H1 (cell line): ENCODE results near the gene NFKBIE.

Source experiments
- CEBPB ChIP-seq: IDR thresholded peaks from 2 replicates; pipeline ENCODE4 v1.6.1; 2012; ENCODE audit warnings: low read depth, low read length
- EZH2 ChIP-seq: fragments of 200-600 bp; sonication (generic); IDR thresholded peaks from 2 replicates; pipeline ENCODE4 v1.7.1; 2012; ENCODE audit warnings: low read depth, mild to moderate bottlenecking, moderate library complexity, low read length, inconsistent platforms; ENCODE audit not compliant: severe bottlenecking
- POLR2A ChIP-seq, 2 experiments: IDR thresholded peaks; 1 replicate in 1 of 2; 2 replicates in 1 of 2; pipeline ENCODE4 v1.6.1; 2011; ENCODE audit warnings: low read depth in 2 of 2, low read length in 2 of 2, mild to moderate bottlenecking in 2 of 2; ENCODE audit errors: control extremely low read depth in 1 of 2
- TF ChIP-seq, protein P1 (sequence below), 3 experiments: IDR thresholded peaks; 1 replicate in 2 of 3; 2 replicates in 1 of 3; pipeline versions ENCODE4 v1.5.1 to v1.6.1; 2011; ENCODE audit warnings: low read length in 3 of 3, mild to moderate bottlenecking in 3 of 3, inconsistent platforms in 2 of 3, low read depth in 1 of 3, moderate library complexity in 1 of 3; ENCODE audit not compliant: insufficient read depth in 1 of 3; ENCODE audit errors: control extremely low read depth in 1 of 3

DNA sequence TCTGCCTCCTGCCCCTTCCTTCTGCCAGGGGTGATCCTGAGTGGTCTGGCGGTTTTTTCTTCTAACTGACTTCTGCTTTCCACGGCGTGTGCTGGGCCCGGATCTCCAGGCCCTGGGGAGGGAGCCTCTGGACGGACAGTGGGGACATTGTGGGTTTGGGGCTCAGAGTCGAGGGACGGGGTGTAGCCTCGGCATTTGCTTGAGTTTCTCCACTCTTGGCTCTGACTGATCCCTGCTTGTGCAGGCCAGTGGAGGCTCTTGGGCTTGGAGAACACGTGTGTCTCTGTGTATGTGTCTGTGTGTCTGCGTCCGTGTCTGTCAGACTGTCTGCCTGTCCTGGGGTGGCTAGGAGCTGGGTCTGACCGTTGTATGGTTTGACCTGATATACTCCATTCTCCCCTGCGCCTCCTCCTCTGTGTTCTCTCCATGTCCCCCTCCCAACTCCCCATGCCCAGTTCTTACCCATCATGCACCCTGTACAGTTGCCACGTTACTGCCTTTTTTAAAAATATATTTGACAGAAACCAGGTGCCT is 31.7 kb downstream of the NFKBIE start:
- TF ChIP-seq POLR2A (IDR thresholded peaks at IDR 0.05; ENCODE audit: control extremely low read depth in 1 of 2, low read depth in 2 of 2, low read length in 2 of 2): no peak
- TF ChIP-seq, protein P1, sequence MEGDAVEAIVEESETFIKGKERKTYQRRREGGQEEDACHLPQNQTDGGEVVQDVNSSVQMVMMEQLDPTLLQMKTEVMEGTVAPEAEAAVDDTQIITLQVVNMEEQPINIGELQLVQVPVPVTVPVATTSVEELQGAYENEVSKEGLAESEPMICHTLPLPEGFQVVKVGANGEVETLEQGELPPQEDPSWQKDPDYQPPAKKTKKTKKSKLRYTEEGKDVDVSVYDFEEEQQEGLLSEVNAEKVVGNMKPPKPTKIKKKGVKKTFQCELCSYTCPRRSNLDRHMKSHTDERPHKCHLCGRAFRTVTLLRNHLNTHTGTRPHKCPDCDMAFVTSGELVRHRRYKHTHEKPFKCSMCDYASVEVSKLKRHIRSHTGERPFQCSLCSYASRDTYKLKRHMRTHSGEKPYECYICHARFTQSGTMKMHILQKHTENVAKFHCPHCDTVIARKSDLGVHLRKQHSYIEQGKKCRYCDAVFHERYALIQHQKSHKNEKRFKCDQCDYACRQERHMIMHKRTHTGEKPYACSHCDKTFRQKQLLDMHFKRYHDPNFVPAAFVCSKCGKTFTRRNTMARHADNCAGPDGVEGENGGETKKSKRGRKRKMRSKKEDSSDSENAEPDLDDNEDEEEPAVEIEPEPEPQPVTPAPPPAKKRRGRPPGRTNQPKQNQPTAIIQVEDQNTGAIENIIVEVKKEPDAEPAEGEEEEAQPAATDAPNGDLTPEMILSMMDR (IDR thresholded peaks at IDR 0.05; ENCODE audit: control extremely low read depth in 1 of 3, insufficient read depth in 1 of 3, low read depth in 1 of 3, low read length in 3 of 3): no peak
- no peak for TF ChIP-seq CEBPB
- no peak for TF ChIP-seq EZH2
